HK-2 (cell line): ENCODE measurements around the gene ACMSD.
A peak's percentile ranks its signal among the peaks of the same experiment; 100 is the strongest.
"Not testable (repeated sequence)": the region's sequence is repeated elsewhere in the genome, so short reads cannot be mapped to it uniquely, and the experiment has no call there.

Experiments used
- DNase-seq: peaks from one replicate; pipeline ENCODE4 v3.0.0-alpha.2; 2018; ENCODE audit not compliant: unreplicated experiment

Gene ACMSD

GRCh38 chr2:134838143-134838620 is at the start of gene ACMSD:
Gene ACMSD (plus strand): TSS chr2:134838616. CDS start chr2:134838683, 67 bp downstream.
- no peak for DNase-seq

GRCh38 chr2:134790487-134790886 is 47.9 kb upstream of the ACMSD start:
- DNase-seq: no peak

GRCh38 chr2:134791616-134792015 is 46.8 kb upstream of the ACMSD start:
- DNase-seq: no peak

GRCh38 chr2:134792186-134792585 is 46.2 kb upstream of the ACMSD start:
- no peak for DNase-seq

GRCh38 chr2:134795765-134796164 is 42.7 kb upstream of the ACMSD start:
- no peak for DNase-seq

GRCh38 chr2:134796373-134796772 is 42.0 kb upstream of the ACMSD start:
- DNase-seq: no peak

- DNase-seq: no peak
Measured at GRCh38 chr2:134799936-134800335, 38.5 kb upstream of the ACMSD start.

- no peak for DNase-seq
Measured at GRCh38 chr2:134800341-134800740, 38.1 kb upstream of the ACMSD start.

GRCh38 chr2:134803609-134804405 is 34.6 kb upstream of the ACMSD start:
- DNase-seq: not testable (repeated sequence)

- no peak for DNase-seq
Measured at GRCh38 chr2:134815741-134816140, 22.7 kb upstream of the ACMSD start.

- DNase-seq: peak; percentile 16
Measured at GRCh38 chr2:134818321-134818720, 20.1 kb upstream of the ACMSD start.

GRCh38 chr2:134819334-134819733 is 19.1 kb upstream of the ACMSD start:
- no peak for DNase-seq

GRCh38 chr2:134823431-134823830 is 15.0 kb upstream of the ACMSD start:
- DNase-seq: no peak

GRCh38 chr2:134823832-134824231 is 14.6 kb upstream of the ACMSD start:
- DNase-seq: no peak

- not testable (repeated sequence) for DNase-seq
Measured at GRCh38 chr2:134825716-134826115, 12.7 kb upstream of the ACMSD start.

GRCh38 chr2:134835471-134835870 is 2.9 kb upstream of the ACMSD start:
- DNase-seq: no peak

GRCh38 chr2:134836986-134837385 is 1.4 kb upstream of the ACMSD start:
- peak; percentile 41 for DNase-seq

GRCh38 chr2:134839649-134840048 is 1.2 kb downstream of the ACMSD start:
- no peak for DNase-seq

GRCh38 chr2:134842930-134843490 is 4.6 kb downstream of the ACMSD start:
- no peak for DNase-seq

GRCh38 chr2:134843968-134844367 is 5.6 kb downstream of the ACMSD start:
- DNase-seq: no peak

- no peak for DNase-seq
Measured at GRCh38 chr2:134845028-134845427, 6.6 kb downstream of the ACMSD start.

GRCh38 chr2:134845719-134846118 is 7.3 kb downstream of the ACMSD start:
- peak; percentile 56 for DNase-seq

GRCh38 chr2:134846213-134846612 is 7.8 kb downstream of the ACMSD start:
- DNase-seq: peak; percentile 41
